Left renal pelvis (tissue), 4 donors: ENCODE measurements around the gene SIDT1. TPM values are rescaled to one million over a fixed set of nuclear protein-coding genes. Genes with fewer than 3 reads are reported as not detected.

Source experiments
- DNase-seq, 4 donors: peaks; one replicate each; pipeline ENCODE4 v3.0.0-alpha.2; 2013; ENCODE audit warnings: low read depth in 4 of 4, low spot score in 3 of 4
- polyA plus RNA-seq, 4 donors: library from polyadenylated mRNA; unstranded; fragments of 120-200 nt; gene quantifications; one replicate each; pipeline ENCODE4 v1.2.1, GENCODE V29; 2013; ENCODE audit not compliant: insufficient read length in 4 of 4

SIDT1 gene
- polyA plus RNA-seq, 4 donors = 2.4 to 3.7 (median 2.8) TPM

- DNase-seq = no peak
Measured at GRCh38 chr3:113541519-113541918, 9.2 kb downstream of the SIDT1 start.

GRCh38 chr3:113545594-113545993 lies 13.2 kb downstream of the SIDT1 start:
- DNase-seq = no peak

- no peak for DNase-seq
Measured at GRCh38 chr3:113546414-113546893, 14.1 kb downstream of the SIDT1 start.

GRCh38 chr3:113548501-113548900 lies 16.1 kb downstream of the SIDT1 start:
- DNase-seq = no peak

GRCh38 chr3:113551820-113552219 lies 19.5 kb downstream of the SIDT1 start:
- no peak for DNase-seq

- no peak for DNase-seq
Measured at GRCh38 chr3:113552851-113553250, 20.5 kb downstream of the SIDT1 start.

- no peak for DNase-seq
Measured at GRCh38 chr3:113555138-113555537, 22.8 kb downstream of the SIDT1 start.

- no peak for DNase-seq
Measured at GRCh38 chr3:113556316-113556945, 24.1 kb downstream of the SIDT1 start.

GRCh38 chr3:113556946-113557335 lies 24.6 kb downstream of the SIDT1 start:
- no peak for DNase-seq

GRCh38 chr3:113557374-113557773 lies 25.0 kb downstream of the SIDT1 start:
- DNase-seq = no peak

GRCh38 chr3:113559009-113559408 lies 26.7 kb downstream of the SIDT1 start:
- DNase-seq = no peak

GRCh38 chr3:113560271-113560670 lies 27.9 kb downstream of the SIDT1 start:
- no peak for DNase-seq

GRCh38 chr3:113560831-113561623 lies 28.7 kb downstream of the SIDT1 start:
- DNase-seq = peak in 3 of 4 donors; percentile 42 to 63 (median 60)

GRCh38 chr3:113565555-113565954 lies 33.2 kb downstream of the SIDT1 start:
- no peak for DNase-seq

- DNase-seq = no peak
Measured at GRCh38 chr3:113570158-113570557, 37.8 kb downstream of the SIDT1 start.

- no peak for DNase-seq
Measured at GRCh38 chr3:113571360-113571759, 39.0 kb downstream of the SIDT1 start.

- DNase-seq = no peak
Measured at GRCh38 chr3:113573728-113574127, 41.4 kb downstream of the SIDT1 start.

- no peak for DNase-seq
Measured at GRCh38 chr3:113574213-113574612, 41.9 kb downstream of the SIDT1 start.

- peak in 1 of 4 donors; percentile 20 for DNase-seq
Measured at GRCh38 chr3:113575206-113575605, 42.9 kb downstream of the SIDT1 start.

- no peak for DNase-seq
Measured at GRCh38 chr3:113585228-113585627, 52.9 kb downstream of the SIDT1 start.

- DNase-seq = no peak
Measured at GRCh38 chr3:113585720-113586119, 53.4 kb downstream of the SIDT1 start.

GRCh38 chr3:113588806-113589205 lies 56.5 kb downstream of the SIDT1 start:
- no peak for DNase-seq
